MM.1S (cell line): ENCODE measurements around the gene GPI.

Source experiments
- DNase-seq: peaks from one replicate; pipeline ENCODE4 v3.0.0-alpha.2; 2015
- H2AFZ ChIP-seq: fragments of 300-600 bp; sonication (generic); 2 replicates; pipeline ENCODE4 v1.6.0; 2016; ENCODE audit warnings: antibody characterized with exemption, low read length
- H3F3A ChIP-seq: fragments of 300-600 bp; sonication (generic); 2 replicates; pipeline ENCODE4 v1.6.1; 2016; ENCODE audit warnings: mild to moderate bottlenecking, antibody characterized with exemption, low read length, moderate library complexity, mixed read lengths; ENCODE audit not compliant: insufficient read depth
- H3K27ac ChIP-seq: fragments of 300-600 bp; sonication (generic); 2 replicates; pipeline ENCODE4 v1.5.1; 2016; ENCODE audit warnings: mild to moderate bottlenecking, low read length
- H3K27me3 ChIP-seq: fragments of 300-600 bp; sonication (generic); replicated peaks from 2 replicates; pipeline ENCODE4 v1.6.0; 2016; ENCODE audit warnings: low read length; ENCODE audit not compliant: insufficient read depth
- H3K36me3 ChIP-seq: fragments of 300-600 bp; sonication (generic); replicated peaks from 2 replicates; pipeline ENCODE4 v1.6.1; 2016; ENCODE audit warnings: mild to moderate bottlenecking, low read length, mixed read lengths; ENCODE audit not compliant: insufficient read depth
- H3K4me1 ChIP-seq: fragments of 300-600 bp; sonication (generic); 2 replicates; pipeline ENCODE4 v1.6.1; 2016; ENCODE audit warnings: low read length, mixed read lengths
- H3K4me2 ChIP-seq: fragments of 300-600 bp; sonication (generic); 2 replicates; pipeline ENCODE4 v1.6.0; 2016; ENCODE audit warnings: low read depth, low read length
- H3K4me3 ChIP-seq: fragments of 300-600 bp; sonication (generic); 2 replicates; pipeline ENCODE4 v1.5.1; 2016; ENCODE audit warnings: low read length, mixed read lengths
- H3K79me2 ChIP-seq: fragments of 300-600 bp; sonication (generic); 2 replicates; pipeline ENCODE4 v1.6.1; 2016; ENCODE audit warnings: mixed run types, low read length, mixed read lengths
- H3K9ac ChIP-seq: fragments of 300-600 bp; sonication (generic); 2 replicates; pipeline ENCODE4 v1.6.1; 2016; ENCODE audit warnings: low read length, mixed read lengths
- H3K9me2 ChIP-seq: fragments of 300-600 bp; sonication (generic); replicated peaks from 2 replicates; pipeline ENCODE4 v1.6.1; 2016; ENCODE audit warnings: mild to moderate bottlenecking, low read length, mixed read lengths; ENCODE audit not compliant: insufficient read depth
- H3K9me3 ChIP-seq: fragments of 300-600 bp; sonication (generic); replicated peaks from 2 replicates; pipeline ENCODE4 v1.6.1; 2016; ENCODE audit warnings: mild to moderate bottlenecking, low read length, mixed read lengths; ENCODE audit not compliant: insufficient read depth
- H4K20me1 ChIP-seq: fragments of 300-600 bp; sonication (generic); 2 replicates; pipeline ENCODE4 v1.6.1; 2016; ENCODE audit warnings: mild to moderate bottlenecking, low read length, moderate library complexity, mixed read lengths; ENCODE audit not compliant: insufficient read depth
- EZH2 ChIP-seq: fragments of 300-600 bp; sonication (generic); optimal IDR thresholded peaks from 2 replicates; pipeline ENCODE3; 2017; ENCODE audit warnings: low read depth, mild to moderate bottlenecking, antibody characterized with exemption, low read length, mixed read lengths
- EZH2phosphoT487 ChIP-seq: fragments of 300-600 bp; sonication (generic); IDR thresholded peaks from 2 replicates; pipeline ENCODE4 v1.6.1; 2018; ENCODE audit warnings: antibody characterized with exemption, low read length
- TF ChIP-seq, protein P1 (sequence below): fragments of 300-600 bp; sonication (generic); IDR thresholded peaks from 2 replicates; pipeline ENCODE4 v1.5.1; 2016; ENCODE audit warnings: antibody characterized with exemption, low read length, mixed read lengths

The GPI gene

DNA sequence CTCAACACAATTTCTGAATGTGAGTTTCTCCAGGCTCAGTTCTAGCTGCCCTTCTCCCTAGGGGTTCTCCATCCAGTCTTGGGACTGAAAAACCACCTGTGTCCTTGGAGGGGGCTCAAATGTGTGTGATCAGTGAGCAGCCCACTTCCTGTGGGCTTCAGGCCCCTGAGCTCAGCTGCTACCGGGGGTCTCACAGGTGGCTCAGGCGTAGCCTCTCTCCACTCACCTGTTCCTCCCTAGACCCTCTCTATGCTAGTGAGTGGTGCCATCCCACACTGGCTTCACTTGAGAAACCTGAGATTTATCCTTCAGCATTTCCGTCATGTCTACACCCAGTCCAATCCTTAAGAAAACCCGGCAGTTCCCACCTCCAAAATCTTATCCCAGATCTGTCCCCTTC, 39.8 kb upstream of the GPI start:
- H3K79me2 ChIP-seq, result no peaks in the 10 kb centered on the region
- H3K4me2 ChIP-seq, result no peak overlapping the region
- no peaks in the 10 kb centered on the region for H3K9me2 ChIP-seq

DNA sequence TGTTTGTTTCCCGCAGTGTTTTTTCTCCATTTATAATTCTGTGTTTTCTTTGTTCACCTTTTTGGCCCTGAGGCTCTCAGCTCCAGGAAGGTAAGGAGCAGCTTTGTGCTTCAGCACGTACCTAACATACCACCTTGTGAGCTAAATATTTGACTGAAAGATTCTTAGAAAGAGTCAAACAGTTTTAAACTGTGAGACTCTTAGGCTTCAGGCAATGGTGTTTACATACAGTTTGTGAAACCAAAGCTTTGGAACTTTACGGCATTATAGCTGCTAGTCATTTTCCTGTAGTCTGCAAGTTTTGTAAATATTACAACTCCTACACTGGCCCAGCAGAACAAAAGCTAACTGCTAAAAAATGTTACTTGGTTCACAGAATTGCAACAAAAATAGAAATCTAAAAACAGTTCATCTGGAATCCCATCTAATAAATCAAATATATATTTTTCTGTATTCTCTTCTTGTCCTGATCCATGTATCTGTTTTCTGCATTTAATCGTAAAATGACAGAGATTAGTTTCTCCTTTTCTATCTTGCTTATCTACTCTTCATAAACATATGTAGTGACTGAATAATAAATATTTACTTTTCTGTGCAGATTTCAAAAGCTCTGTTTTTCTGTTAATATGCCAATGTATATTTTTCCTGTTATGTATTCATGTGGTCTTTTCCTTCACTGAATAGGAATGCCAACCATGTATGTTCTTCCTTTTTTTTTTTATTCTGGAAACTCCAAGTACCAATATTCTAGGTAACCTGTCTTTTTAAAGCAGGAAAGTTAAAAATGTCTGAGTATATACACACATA, 38.8 kb upstream of the GPI start:
- H3F3A ChIP-seq, result no peaks in the 10 kb centered on the region
- TF ChIP-seq, protein P1, sequence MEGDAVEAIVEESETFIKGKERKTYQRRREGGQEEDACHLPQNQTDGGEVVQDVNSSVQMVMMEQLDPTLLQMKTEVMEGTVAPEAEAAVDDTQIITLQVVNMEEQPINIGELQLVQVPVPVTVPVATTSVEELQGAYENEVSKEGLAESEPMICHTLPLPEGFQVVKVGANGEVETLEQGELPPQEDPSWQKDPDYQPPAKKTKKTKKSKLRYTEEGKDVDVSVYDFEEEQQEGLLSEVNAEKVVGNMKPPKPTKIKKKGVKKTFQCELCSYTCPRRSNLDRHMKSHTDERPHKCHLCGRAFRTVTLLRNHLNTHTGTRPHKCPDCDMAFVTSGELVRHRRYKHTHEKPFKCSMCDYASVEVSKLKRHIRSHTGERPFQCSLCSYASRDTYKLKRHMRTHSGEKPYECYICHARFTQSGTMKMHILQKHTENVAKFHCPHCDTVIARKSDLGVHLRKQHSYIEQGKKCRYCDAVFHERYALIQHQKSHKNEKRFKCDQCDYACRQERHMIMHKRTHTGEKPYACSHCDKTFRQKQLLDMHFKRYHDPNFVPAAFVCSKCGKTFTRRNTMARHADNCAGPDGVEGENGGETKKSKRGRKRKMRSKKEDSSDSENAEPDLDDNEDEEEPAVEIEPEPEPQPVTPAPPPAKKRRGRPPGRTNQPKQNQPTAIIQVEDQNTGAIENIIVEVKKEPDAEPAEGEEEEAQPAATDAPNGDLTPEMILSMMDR, result no peak
- TF ChIP-seq EZH2phosphoT487 (no peak), EZH2 (no peak)
- no peak overlapping the region for H3K9ac ChIP-seq
- no peaks in the 10 kb centered on the region for H3K79me2 ChIP-seq
- no peak for DNase-seq
- H3K36me3 ChIP-seq, result no peaks in the 10 kb centered on the region
- H2AFZ ChIP-seq, result no peak overlapping the region
- no peaks in the 10 kb centered on the region for H3K9me2 ChIP-seq
- no peaks in the 10 kb centered on the region for H4K20me1 ChIP-seq
- H3K4me3 ChIP-seq, result no peak overlapping the region
- H3K4me1 ChIP-seq, result no peaks in the 10 kb centered on the region
- no peaks in the 10 kb centered on the region for H3K27me3 ChIP-seq
- no peak overlapping the region for H3K27ac ChIP-seq
- H3K9me3 ChIP-seq, result no peaks in the 10 kb centered on the region
- no peak overlapping the region for H3K4me2 ChIP-seq

More for the DNA sequence above, 39.8 kb upstream of the GPI start:
- TF ChIP-seq, protein P1, result no peak
- TF ChIP-seq EZH2 (no peak), EZH2phosphoT487 (no peak)
- Histone ChIP-seq H3K4me3 (no peak overlapping the region), H2AFZ (no peak overlapping the region), H3K27ac (no peak overlapping the region), H3K9me3 (no peaks in the 10 kb centered on the region), H3K27me3 (no peaks in the 10 kb centered on the region), H3K4me1 (no peaks in the 10 kb centered on the region), H4K20me1 (no peaks in the 10 kb centered on the region), H3K36me3 (no peaks in the 10 kb centered on the region), H3K9ac (no peak overlapping the region), H3F3A (no peaks in the 10 kb centered on the region)
- DNase-seq, result no peak

DNA sequence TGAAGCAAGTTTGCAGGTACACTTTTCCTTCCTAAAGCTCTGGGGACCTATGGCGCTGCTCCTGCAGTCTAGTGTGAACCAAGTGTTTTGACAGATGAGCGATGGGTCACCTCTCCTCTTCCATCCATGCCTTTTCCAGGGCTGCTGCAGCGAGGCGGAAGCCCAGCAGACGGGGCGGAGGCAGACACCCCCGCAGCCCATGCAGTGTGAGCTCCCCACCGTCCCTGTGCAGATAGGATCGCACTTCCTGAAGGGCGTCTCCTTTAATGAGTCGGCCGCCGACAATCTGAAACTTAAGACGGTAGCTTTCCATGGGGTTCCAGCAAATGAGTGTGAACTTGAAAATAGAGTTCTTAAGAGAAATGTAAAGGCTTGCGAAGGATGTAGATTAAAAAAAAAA, 37.1 kb upstream of the GPI start:
- Histone ChIP-seq H3K9me2 (no peaks in the 10 kb centered on the region), H2AFZ (no peak overlapping the region), H3F3A (no peaks in the 10 kb centered on the region), H3K79me2 (no peaks in the 10 kb centered on the region), H3K9ac (no peak overlapping the region), H3K27me3 (no peaks in the 10 kb centered on the region), H3K9me3 (no peaks in the 10 kb centered on the region), H3K4me2 (no peak overlapping the region), H4K20me1 (no peaks in the 10 kb centered on the region), H3K4me1 (no peaks in the 10 kb centered on the region), H3K4me3 (no peak overlapping the region), H3K36me3 (no peaks in the 10 kb centered on the region), H3K27ac (no peak overlapping the region)
- TF ChIP-seq, protein P1, result no peak
- TF ChIP-seq EZH2phosphoT487, result no peak
- no peak for DNase-seq
